Endothelial cell of umbilical vein (primary cell): ENCODE data around the gene ZNF202. TPM values are rescaled to one million over a fixed set of nuclear protein-coding genes. Genes with fewer than 3 reads are reported as not detected.

Source experiments
- BruUV-seq: library from RNA; stranded (reverse); fragments of 400-500 nt; replicated peaks from 2 replicates; lab custom pipeline; 2021; lab: Mats Ljungman, UMichigan
- CTCF ChIA-PET: fragments of 300-600, 350-600 bp; sonication (Branson Sonifier 250); formaldehyde crosslinking; loops from one replicate; lab custom pipeline; 2021; ENCODE audit warnings: antibody characterized with exemption, inconsistent platforms; lab: Charles Lee
- POLR2A ChIA-PET: fragments of 300-600, 350-600 bp; sonication (Branson Sonifier 250); formaldehyde crosslinking; loops from one replicate; lab custom pipeline; 2021; ENCODE audit warnings: antibody characterized with exemption, inconsistent platforms; lab: Charles Lee
- DNase-seq: peaks from one replicate; pipeline ENCODE4 v3.0.0-alpha.2; 2011; ENCODE audit warnings: low read depth, low spot score
- FAIRE-seq: peaks from 2 replicates; lab custom pipeline; 2011; peaks lifted over from hg19 to GRCh38; lab: Jason Lieb, UNC
- H2AFZ ChIP-seq: 2 replicates; pipeline ENCODE4 v1.6.0; 2012; ENCODE audit warnings: low read depth, low read length, control low read depth, inconsistent platforms
- H3K27ac ChIP-seq: 2 replicates; pipeline ENCODE4 v1.5.1; 2011; ENCODE audit warnings: low read depth, mild to moderate bottlenecking, control low read depth, low read length, moderate library complexity; ENCODE audit not compliant: insufficient read depth
- H3K27me3 ChIP-seq, 2 experiments: 2 replicates each; pipeline versions ENCODE4 v1.6.0 to v1.6.1; 2011; ENCODE audit warnings: low read length in 2 of 2, mixed read lengths in 1 of 2; ENCODE audit not compliant: control insufficient read depth in 2 of 2, insufficient read depth in 2 of 2
- H3K36me3 ChIP-seq, 2 experiments: 2 replicates in 1 of 2; 3 replicates in 1 of 2; pipeline ENCODE4 v1.5.1; 2011; ENCODE audit warnings: low read length in 2 of 2, mild to moderate bottlenecking in 1 of 2, moderate library complexity in 1 of 2; ENCODE audit not compliant: control insufficient read depth in 2 of 2, insufficient read depth in 2 of 2; ENCODE audit errors: extremely low read depth in 1 of 2
- H3K4me1 ChIP-seq: 3 replicates; pipeline ENCODE4 v1.5.1; 2011; ENCODE audit warnings: mild to moderate bottlenecking, low read length; ENCODE audit not compliant: control insufficient read depth, insufficient read depth; ENCODE audit errors: extremely low read depth
- H3K4me2 ChIP-seq: 2 replicates; pipeline ENCODE4 v1.6.1; 2011; ENCODE audit warnings: low read length, control low read depth, mixed read lengths; ENCODE audit not compliant: insufficient read depth
- H3K4me3 ChIP-seq, 3 experiments: fragments of 200-600 bp in 1 of 3; sonication (generic), shearing (Covaris generic) in 1 of 3; replicated peaks in 1 of 3; 2 replicates each; pipeline ENCODE4 v1.5.1; 2011 to 2016; ENCODE audit warnings: control low read depth in 3 of 3, low read length in 3 of 3, mild to moderate bottlenecking in 2 of 3, inconsistent platforms in 1 of 3, low read depth in 1 of 3, moderate library complexity in 1 of 3; ENCODE audit not compliant: insufficient read depth in 1 of 3
- H3K79me2 ChIP-seq: 2 replicates; pipeline ENCODE4 v1.6.0; 2012; ENCODE audit warnings: low read length, inconsistent platforms; ENCODE audit not compliant: control insufficient read depth, insufficient read depth
- H3K9ac ChIP-seq: replicated peaks from 2 replicates; pipeline ENCODE3; 2011; ENCODE audit warnings: low read length, control low read depth; ENCODE audit not compliant: insufficient read depth; ENCODE audit errors: extremely low read depth
- H3K9me1 ChIP-seq: replicated peaks from 3 replicates; pipeline ENCODE4 v1.6.0; 2011; ENCODE audit warnings: mild to moderate bottlenecking, low read length; ENCODE audit not compliant: control insufficient read depth, insufficient read depth; ENCODE audit errors: extremely low read depth
- H3K9me3 ChIP-seq: replicated peaks from 2 replicates; pipeline ENCODE4 v1.5.1; 2012; ENCODE audit warnings: low read length, inconsistent platforms; ENCODE audit not compliant: control insufficient read depth, insufficient read depth
- H4K20me1 ChIP-seq: replicated peaks from 2 replicates; pipeline ENCODE3; 2011; ENCODE audit warnings: mild to moderate bottlenecking, low read length; ENCODE audit not compliant: control insufficient read depth, insufficient read depth; ENCODE audit errors: extremely low read depth
- CTCF ChIP-seq, 2 donors: IDR thresholded peaks; 1 replicate in 1 of 2; 2 replicates in 1 of 2; pipeline ENCODE4 v1.5.1; 2011; ENCODE audit warnings: low read length in 2 of 2, mild to moderate bottlenecking in 2 of 2, moderate library complexity in 2 of 2, control low read depth in 1 of 2, inconsistent platforms in 1 of 2, low read depth in 1 of 2; ENCODE audit not compliant: insufficient read depth in 1 of 2; ENCODE audit errors: extremely low read depth in 1 of 2
- EZH2 ChIP-seq: IDR thresholded peaks from 2 replicates; pipeline ENCODE4 v1.6.1; 2012; ENCODE audit warnings: borderline replicate concordance, low read depth, mild to moderate bottlenecking, moderate library complexity, low read length, inconsistent platforms; ENCODE audit not compliant: severe bottlenecking
- FOS ChIP-seq: IDR thresholded peaks from 2 replicates; pipeline ENCODE4 v1.6.1; 2011; ENCODE audit warnings: mild to moderate bottlenecking, low read length, moderate library complexity, borderline replicate concordance; ENCODE audit not compliant: insufficient read depth
- GATA2 ChIP-seq: IDR thresholded peaks from 2 replicates; pipeline ENCODE4 v1.7.0; 2011; ENCODE audit warnings: low read depth, mild to moderate bottlenecking, moderate library complexity, mixed read lengths, low read length; ENCODE audit not compliant: insufficient read length, insufficient read depth
- JUN ChIP-seq: IDR thresholded peaks from 2 replicates; pipeline ENCODE4 v1.6.1; 2011; ENCODE audit warnings: borderline replicate concordance, low read depth; ENCODE audit not compliant: insufficient read length, insufficient read depth
- MAX ChIP-seq: IDR thresholded peaks from 2 replicates; pipeline ENCODE4 v1.6.1; 2011; ENCODE audit not compliant: insufficient read depth, insufficient read length
- MYC ChIP-seq: IDR thresholded peaks from one replicate; pipeline ENCODE4 v1.6.1; 2011; ENCODE audit warnings: mild to moderate bottlenecking, low read depth, low read length
- POLR2A ChIP-seq: IDR thresholded peaks from 2 replicates; pipeline ENCODE4 v1.6.1; 2012; ENCODE audit warnings: low read depth, mild to moderate bottlenecking, control low read depth, low read length
- POLR2AphosphoS5 ChIP-seq: IDR thresholded peaks from 2 replicates; pipeline ENCODE4 v1.6.1; 2012; ENCODE audit warnings: low read depth, mild to moderate bottlenecking, control low read depth, low read length, moderate library complexity; ENCODE audit not compliant: insufficient read depth
- dilution Hi-C: fragments of 300-500 bp; cut with MboI; formaldehyde crosslinking; loops from one replicate; pipeline ENCODE4 v1.15.0; 2019; ENCODE audit warnings: low sequenced_read_pairs; ENCODE audit not compliant: extremely low pct_ligation_motif_present
- intact Hi-C: fragments of 100-400 bp; cut with micrococcal nuclease; formaldehyde crosslinking; loops from one replicate; pipeline ENCODE4 v1.10.0; 2022
- polyA plus RNA-seq, 4 experiments: library from polyadenylated mRNA; depleted of rRNA in 3 of 4; stranded (reverse) in 3 of 4; unstranded in 1 of 4; fragments of >200 nt; gene quantifications; 2 replicates each; pipeline versions ENCODE4 v1.2.1 to v1.2.3, GENCODE V29; 2011 to 2012; ENCODE audit warnings: missing spikeins in 1 of 4
- total RNA-seq: library from RNA; stranded (reverse); gene quantifications from 2 replicates; pipeline ENCODE4 v1.2.3, GENCODE V29; 2021

The ZNF202 gene
- total and polyA plus RNA-seq, 2 donors (not counting 3 experiments of a cell fraction or from before 2014, with no cell fraction given) = 6.5 to 12.3 TPM

- Histone ChIP-seq H3K9me3 (no peaks in the 10 kb centered on the region), H3K4me1 (no peaks in the 10 kb centered on the region), H2AFZ (no peak overlapping the region), H3K79me2 (no peaks in the 10 kb centered on the region), H3K4me3 (no peak overlapping the region), H3K9me1 (no peaks in the 10 kb centered on the region), H3K4me2 (no peak overlapping the region), H3K36me3 (no peaks in the 10 kb centered on the region), H3K9ac (no peak overlapping the region), H3K27ac (no peak overlapping the region), H3K27me3 (no peaks in the 10 kb centered on the region), H4K20me1 (no peaks in the 10 kb centered on the region)
- intact Hi-C loops (loop anchor here (5.0 kb wide), 1 partner anchor 600 kb away; no protein-coding TSS in a partner anchor), dilution Hi-C loops (no loop called here)
- no TSS peak for BruUV-seq
- TF ChIP-seq EZH2 (no peak), GATA2 (no peak), CTCF (IDR thresholded peaks at IDR 0.05; ENCODE audit: extremely low read depth in 1 of 2, insufficient read depth in 1 of 2, low read depth in 1 of 2, low read length in 2 of 2) (no peak), MYC (no peak), JUN (no peak), POLR2A (no peak), FOS (no peak), MAX (no peak), POLR2AphosphoS5 (no peak)
- ChIA-PET POLR2A (no interaction called here), CTCF (interaction anchor here (0.9 to 1.7 kb wide), 2 partner anchors 9 to 122 kb away, joined by 4 to 6 read pairs; no protein-coding TSS in a partner anchor)
- FAIRE-seq (no peak), DNase-seq (no peak)
Observed at GRCh38 chr11:123702139-123702538, 39.3 kb downstream of the ZNF202 start.
